ENCODE measurements around the gene DRICH1.
"Not testable (repeated sequence)": the region's sequence is repeated elsewhere in the genome, so short reads cannot be mapped to it uniquely, and the experiment has no call there.

The DRICH1 gene

DNA sequence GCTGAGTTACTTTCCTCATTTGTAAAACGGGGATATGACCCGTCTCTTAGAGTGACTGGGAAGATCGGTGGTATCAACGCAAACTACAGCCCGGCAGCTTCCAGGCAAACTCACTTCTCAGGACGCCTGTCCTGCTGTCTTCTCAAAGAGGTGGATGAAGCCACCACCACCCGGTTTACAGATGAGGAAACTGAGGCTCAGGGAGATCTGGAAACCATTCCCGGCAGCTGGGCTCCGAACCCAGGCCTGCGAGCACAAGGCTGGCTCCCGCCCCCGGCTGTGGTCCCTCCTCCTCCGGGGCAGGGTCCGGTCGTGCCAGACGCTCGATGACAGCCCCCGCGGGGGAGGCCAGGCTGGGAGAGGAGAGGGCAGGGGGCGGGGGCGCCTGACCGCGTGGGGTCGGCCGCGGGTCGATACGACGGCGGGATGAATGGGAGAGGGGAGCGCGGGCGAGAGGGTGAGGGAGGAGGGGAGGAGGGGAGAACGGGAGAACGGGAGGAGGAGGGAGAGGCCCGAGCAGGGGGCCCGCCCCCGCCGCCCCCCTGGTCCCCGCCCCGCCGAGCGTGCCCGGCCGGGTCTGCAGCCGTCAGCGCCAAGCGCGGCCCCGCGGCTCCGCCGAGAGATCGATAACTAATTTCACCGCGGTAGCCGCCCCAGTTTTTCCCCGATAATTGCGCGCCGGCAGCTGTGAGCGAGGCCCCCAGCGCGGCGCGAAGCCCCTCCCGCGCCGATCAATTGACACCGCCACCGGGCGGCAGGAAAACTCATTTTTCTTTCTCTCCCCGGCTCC, 66.0 kb downstream of the DRICH1 start:
- FAIRE-seq: no peak

DNA sequence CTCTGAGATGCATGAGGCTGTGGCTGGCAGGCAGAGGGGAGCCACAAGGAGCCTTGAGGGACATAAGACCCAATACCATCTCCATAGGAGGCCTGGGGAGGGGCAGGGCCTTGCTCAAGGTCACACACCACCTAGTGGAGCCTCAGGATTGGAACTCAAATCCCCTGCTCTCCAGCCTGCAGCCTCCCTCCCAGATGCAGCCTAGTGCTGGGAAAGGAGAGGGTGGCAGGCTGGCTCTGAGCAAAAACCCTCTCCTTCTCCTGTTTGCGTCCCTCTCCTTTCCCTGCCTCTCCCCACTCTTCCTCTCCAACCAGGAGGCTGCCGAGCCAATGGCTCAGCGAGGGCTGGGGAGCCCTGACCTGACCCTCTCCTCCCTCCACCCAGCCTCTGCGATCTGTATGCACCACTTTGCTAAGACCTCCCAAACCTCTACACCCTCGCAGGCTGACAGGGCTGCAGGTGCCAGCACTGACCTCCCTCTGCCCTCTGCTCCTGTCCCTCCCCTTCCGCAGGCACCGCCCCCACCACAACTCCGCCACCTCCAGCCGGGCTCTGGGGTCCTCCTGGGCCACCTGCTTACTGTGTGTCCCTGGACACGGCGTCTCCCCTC, 66.7 kb downstream of the DRICH1 start:
- no peak for FAIRE-seq
- TF ChIP-seq POLR2A (IDR thresholded peaks at IDR 0.05; ENCODE audit: low read depth, low read length) (no peak), POU2F2 (IDR thresholded peaks at IDR 0.05; ENCODE audit: low read depth, low read length) (no peak), PAX5 (IDR thresholded peaks at IDR 0.05; ENCODE audit: insufficient read depth, low read length, severe bottlenecking) (no peak), SPI1 (IDR thresholded peaks at IDR 0.05; ENCODE audit: low read depth, low read length) (no peak), POLR2AphosphoS5 (IDR thresholded peaks at IDR 0.05; ENCODE audit: low read depth, low read length) (no peak), TAF1 (IDR thresholded peaks at IDR 0.05; ENCODE audit: low read depth, low read length) (no peak)

More for the DNA sequence above, 66.0 kb downstream of the DRICH1 start:
- no peak for TF ChIP-seq POLR2A (IDR thresholded peaks at IDR 0.05; ENCODE audit: low read depth, low read length)
- no peak for DNase-seq (ENCODE audit: insufficient read length, low spot score)

DNA sequence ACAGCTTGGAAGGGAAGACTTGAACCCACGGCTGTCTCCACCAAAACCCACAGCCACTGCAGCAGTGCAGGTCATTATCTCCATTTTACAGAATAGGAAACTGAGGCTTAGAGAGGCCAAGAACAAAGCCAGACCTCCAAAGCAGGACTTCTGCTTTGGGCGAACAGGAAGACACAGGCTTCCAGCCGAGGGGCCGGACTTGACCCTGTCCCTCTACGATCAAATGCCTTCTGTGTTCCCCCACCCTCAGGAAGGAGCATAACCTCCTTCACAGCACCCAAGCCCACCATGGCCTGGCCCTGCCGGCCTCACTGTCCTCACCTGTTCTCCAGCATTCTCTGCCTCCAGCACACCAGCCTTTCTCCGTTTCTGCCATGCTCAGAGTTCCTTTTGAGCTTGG, 67.8 kb downstream of the DRICH1 start:
- FAIRE-seq (no peak), DNase-seq (ENCODE audit: insufficient read length, low spot score) (no peak)
- TF ChIP-seq POU2F2 (IDR thresholded peaks at IDR 0.05; ENCODE audit: low read depth, low read length) (no peak), POLR2AphosphoS5 (IDR thresholded peaks at IDR 0.05; ENCODE audit: low read depth, low read length) (no peak), TAF1 (IDR thresholded peaks at IDR 0.05; ENCODE audit: low read depth, low read length) (no peak), SPI1 (IDR thresholded peaks at IDR 0.05; ENCODE audit: low read depth, low read length) (no peak), POLR2A (IDR thresholded peaks at IDR 0.05; ENCODE audit: low read depth, low read length) (no peak), PAX5 (IDR thresholded peaks at IDR 0.05; ENCODE audit: insufficient read depth, low read length, severe bottlenecking) (no peak)

More for the DNA sequence above, 66.7 kb downstream of the DRICH1 start:
- DNase-seq (ENCODE audit: insufficient read length, low spot score): no peak

DNA sequence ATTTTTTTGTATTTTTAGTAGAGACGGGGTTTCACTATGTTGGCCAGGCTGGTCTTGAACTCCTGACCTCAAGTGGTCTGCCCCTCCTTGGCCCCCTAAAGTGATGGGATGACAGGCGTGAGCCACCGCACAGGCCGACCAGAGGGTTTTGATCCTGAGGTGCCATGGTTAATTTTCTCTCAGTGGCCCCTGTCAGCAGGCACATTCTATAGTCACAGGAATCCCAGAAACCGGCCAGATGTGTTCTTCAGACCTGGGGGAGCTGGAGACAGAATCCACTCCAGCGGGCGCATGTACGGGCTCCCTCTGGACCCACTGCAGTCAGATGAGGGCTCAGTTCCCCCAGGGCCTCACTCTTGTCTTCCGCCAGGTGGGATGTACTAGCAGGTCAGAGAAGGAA, 69.0 kb downstream of the DRICH1 start:
- no peak for TF ChIP-seq POLR2A (IDR thresholded peaks at IDR 0.05; ENCODE audit: low read depth, low read length)
- no peak for TF ChIP-seq SPI1 (IDR thresholded peaks at IDR 0.05; ENCODE audit: low read depth, low read length)
- TF ChIP-seq POU2F2 (IDR thresholded peaks at IDR 0.05; ENCODE audit: low read depth, low read length): no peak
- no peak for TF ChIP-seq PAX5 (IDR thresholded peaks at IDR 0.05; ENCODE audit: insufficient read depth, low read length, severe bottlenecking)
- TF ChIP-seq POLR2AphosphoS5 (IDR thresholded peaks at IDR 0.05; ENCODE audit: low read depth, low read length): no peak
- TF ChIP-seq TAF1 (IDR thresholded peaks at IDR 0.05; ENCODE audit: low read depth, low read length): no peak
- DNase-seq (ENCODE audit: insufficient read length, low spot score): no peak
- FAIRE-seq: no peak

DNA sequence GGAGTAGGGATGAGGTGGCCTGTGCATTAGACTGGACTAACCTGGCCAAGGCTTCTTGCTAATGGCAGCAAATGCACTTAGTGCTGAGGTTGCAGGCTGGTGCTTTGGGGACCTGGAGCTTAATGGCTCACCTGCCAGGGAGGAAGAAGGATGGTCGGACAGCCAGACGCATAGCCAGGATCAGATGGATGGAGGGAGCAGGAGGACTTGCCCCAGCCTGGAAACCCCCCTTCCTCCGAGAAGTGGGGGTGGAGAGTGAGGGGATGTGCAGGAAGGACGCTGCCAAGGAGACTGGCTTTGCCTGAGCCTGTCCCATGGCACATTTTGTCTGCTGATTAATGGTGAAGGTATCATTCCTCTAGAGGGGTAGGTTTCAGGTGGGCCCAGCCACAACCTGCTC, 69.9 kb downstream of the DRICH1 start:
- FAIRE-seq (no peak), DNase-seq (ENCODE audit: insufficient read length, low spot score) (no peak)
- TF ChIP-seq TAF1 (IDR thresholded peaks at IDR 0.05; ENCODE audit: low read depth, low read length): no peak
- no peak for TF ChIP-seq POU2F2 (IDR thresholded peaks at IDR 0.05; ENCODE audit: low read depth, low read length)
- no peak for TF ChIP-seq POLR2A (IDR thresholded peaks at IDR 0.05; ENCODE audit: low read depth, low read length)
- TF ChIP-seq PAX5 (IDR thresholded peaks at IDR 0.05; ENCODE audit: insufficient read depth, low read length, severe bottlenecking): no peak
- no peak for TF ChIP-seq POLR2AphosphoS5 (IDR thresholded peaks at IDR 0.05; ENCODE audit: low read depth, low read length)
- no peak for TF ChIP-seq SPI1 (IDR thresholded peaks at IDR 0.05; ENCODE audit: low read depth, low read length)

DNA sequence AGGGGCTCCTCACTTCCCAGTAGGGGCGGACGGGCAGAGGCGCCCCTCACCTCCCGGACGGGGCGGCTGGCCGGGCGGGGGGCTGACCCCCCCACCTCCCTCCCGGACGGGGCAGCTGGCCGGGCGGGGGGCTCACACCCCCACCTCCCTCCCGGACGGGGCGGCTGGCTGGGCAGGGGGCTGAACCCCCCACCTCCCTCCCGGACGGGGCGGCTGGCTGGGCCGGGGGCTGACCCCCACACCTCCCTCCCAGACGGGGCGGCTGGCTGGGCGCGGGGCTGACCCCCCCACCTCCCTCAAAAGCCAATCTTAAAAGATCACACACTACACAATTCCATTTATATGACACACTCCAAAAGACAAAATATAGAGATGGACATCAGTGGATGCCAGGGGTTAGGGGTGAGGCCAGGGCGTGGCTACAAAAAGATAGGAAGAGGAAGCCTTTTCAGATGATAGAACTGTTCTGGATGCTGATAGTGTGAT, 71.1 kb downstream of the DRICH1 start:
- FAIRE-seq; DNase-seq (ENCODE audit: insufficient read length, low spot score): not testable (repeated sequence)

DNA sequence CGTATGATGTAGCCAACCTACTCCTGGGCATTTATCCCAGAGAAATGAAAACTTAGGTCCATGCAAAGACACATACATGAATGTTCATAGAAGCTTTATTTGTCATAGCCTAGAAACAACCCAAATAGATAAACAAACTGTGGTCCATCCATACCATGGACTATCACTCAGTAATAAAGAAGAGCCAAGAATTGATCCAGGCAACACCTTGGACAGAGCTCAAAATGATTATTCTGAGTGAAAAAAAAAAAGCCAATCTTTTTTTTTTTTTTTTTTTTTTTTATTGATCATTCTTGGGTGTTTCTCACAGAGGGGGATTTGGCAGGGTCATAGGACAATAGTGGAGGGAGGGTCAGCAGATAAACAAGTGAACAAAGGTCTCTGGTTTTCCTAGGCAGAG, 71.9 kb downstream of the DRICH1 start:
- FAIRE-seq; DNase-seq (ENCODE audit: insufficient read length, low spot score): not testable (repeated sequence)
